CD4-positive, alpha-beta T cell treated with Interferon alpha-2 for 1 hour (primary cell): Measurements from ENCODE around the gene TIMM10.

Source experiments
- DNase-seq, 2 donors: peaks; one replicate each; pipeline ENCODE4 v3.0.0-alpha.2; 2020 to 2022

Gene TIMM10

DNA sequence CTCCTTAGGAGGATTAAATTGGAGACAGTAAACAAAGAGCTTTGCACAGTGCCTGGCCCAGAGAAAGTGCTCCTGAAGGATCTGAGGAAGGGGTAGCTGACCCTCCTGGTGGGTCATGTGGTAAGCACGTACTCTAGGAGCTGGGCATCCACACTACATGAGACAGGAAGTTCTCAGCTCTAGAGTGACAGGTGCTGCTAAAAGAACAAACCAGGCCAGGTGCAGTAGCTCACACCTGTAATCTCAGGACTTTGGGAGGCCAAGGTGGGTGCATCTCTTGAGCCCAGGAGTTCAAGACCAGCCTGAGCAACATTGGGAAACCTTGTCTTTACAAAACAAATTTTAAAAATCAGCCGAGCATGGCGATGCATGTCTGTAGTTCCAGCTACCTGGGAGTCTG, 28.2 kb downstream of the TIMM10 start:
- DNase-seq = no peak

DNA sequence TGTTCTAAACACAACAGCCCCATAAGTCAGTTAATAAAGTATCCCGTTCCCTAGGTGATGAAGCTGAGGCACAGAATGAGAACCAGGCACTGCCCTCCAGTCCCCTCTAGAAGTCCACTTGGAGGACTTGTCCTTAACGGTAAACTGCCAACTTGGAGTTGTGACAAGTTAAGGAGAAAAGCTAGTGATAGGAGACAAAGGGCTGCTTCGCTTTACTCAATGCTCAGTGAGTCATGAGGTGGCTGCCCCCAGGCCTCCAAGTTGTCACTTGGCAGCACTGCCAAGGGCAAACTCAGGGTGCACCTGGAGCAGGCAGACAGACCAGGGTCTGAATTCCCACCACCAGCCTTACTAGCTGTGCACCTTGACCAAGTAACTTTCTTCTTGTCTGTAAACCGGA, 28.6 kb downstream of the TIMM10 start:
- DNase-seq = no peak

DNA sequence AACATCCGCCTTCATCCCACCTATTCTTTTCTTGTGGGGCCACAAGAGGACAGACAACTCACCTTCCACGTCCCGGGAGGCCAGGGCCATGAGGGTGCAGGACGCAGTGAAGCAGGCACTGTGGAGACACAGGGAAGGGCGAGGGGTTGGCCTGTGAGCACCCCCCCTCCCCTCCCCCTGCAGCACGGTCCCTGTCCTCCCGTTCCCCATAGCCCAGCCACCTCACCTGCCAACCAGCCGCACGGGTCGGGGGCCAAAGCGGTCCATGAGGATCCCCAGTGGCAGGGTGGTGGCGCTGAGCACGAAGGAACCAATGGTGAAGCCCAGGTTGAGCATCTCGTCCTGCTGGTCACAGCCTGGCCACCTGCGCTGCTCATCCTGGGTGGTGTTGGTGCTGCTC, 29.6 kb downstream of the TIMM10 start:
- no peak for DNase-seq

DNA sequence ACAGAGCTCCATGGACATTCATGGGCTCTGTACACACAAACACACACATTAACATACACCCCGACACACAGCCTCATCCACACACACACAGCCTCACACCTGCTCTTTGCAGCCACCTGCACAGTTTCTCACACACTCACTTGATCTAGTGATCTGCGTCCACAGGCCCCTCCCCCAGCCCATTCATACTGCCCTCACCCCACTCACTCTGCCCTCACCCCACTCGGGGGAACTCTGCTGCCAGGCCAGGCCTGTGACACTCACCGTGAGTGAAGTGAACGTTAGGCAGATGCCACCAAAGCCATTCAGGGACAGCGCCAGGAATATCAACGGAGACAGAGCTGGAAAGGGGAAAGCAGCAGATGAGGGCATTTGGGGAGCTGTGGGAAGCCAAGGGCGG, 30.0 kb downstream of the TIMM10 start:
- DNase-seq = no peak

DNA sequence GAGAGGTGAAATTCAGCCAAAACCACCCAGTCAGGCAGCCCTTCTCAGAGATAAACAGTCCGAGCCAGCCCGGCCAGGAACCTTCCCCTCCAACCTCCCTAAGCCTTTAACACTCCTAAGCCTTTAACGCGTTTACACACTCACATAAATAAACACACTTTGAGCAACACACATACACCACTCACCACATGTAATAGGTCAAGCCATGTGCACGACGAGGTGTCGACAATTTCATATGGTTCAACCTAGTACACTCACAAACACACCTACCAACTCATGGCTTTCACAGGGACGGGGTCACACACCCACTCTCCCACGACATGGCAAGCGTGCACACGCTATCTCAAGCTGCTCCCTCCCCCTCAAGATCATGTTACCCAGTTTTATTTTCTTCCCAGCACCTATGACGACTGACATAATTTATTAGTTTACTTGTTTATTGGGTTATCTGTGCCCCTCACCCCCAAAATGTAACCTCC, 30.5 kb downstream of the TIMM10 start:
- no peak for DNase-seq

DNA sequence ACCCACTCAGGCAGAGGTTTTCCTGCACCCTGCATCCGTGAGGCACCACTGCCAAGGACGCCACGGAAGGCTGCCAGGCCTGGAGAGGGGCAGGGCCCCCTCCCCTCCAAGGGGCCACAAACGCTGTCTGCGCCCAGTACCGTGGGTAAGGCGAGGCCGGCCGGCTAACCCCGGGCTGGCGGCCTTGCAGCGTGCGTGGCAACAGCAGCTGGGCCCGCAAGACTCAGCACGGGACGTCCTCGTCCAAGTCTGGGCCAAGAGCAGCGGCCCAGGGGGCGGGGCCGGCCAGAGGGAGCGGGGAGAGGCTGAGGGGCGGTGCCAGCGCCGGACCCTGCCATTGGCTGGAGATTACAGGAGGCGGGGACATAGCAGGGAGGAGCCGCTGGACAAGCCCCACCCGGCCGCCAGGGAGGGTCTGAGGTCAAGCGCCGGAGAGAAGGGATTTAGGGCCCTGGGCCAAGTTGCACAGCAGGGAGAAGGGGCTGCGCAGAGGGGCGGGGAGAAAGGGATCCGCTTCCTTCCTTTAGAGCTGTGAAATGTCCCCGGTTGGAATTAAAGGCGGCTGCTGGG, 31.1 kb downstream of the TIMM10 start:
- DNase-seq = peak; percentile 39 to 74

DNA sequence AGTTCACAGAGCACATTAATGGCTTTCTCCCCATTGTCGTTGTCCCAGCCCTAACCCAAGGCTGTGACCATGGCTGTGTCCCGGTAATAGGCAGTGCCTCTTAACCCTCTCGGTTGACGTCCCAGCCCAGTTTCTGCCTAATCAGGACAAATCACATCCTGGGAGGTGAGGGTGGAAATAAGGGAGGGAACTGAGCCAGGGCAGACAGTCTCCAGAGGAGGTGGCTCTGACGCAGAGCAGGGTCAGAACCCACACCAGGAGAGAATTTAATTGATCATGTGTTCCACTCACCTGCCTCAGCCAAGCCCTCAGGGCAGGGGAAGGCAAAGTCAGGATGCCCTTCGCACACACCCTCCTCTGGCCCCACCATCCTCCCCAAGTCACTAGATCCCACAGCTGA, 32.0 kb downstream of the TIMM10 start:
- no peak for DNase-seq

DNA sequence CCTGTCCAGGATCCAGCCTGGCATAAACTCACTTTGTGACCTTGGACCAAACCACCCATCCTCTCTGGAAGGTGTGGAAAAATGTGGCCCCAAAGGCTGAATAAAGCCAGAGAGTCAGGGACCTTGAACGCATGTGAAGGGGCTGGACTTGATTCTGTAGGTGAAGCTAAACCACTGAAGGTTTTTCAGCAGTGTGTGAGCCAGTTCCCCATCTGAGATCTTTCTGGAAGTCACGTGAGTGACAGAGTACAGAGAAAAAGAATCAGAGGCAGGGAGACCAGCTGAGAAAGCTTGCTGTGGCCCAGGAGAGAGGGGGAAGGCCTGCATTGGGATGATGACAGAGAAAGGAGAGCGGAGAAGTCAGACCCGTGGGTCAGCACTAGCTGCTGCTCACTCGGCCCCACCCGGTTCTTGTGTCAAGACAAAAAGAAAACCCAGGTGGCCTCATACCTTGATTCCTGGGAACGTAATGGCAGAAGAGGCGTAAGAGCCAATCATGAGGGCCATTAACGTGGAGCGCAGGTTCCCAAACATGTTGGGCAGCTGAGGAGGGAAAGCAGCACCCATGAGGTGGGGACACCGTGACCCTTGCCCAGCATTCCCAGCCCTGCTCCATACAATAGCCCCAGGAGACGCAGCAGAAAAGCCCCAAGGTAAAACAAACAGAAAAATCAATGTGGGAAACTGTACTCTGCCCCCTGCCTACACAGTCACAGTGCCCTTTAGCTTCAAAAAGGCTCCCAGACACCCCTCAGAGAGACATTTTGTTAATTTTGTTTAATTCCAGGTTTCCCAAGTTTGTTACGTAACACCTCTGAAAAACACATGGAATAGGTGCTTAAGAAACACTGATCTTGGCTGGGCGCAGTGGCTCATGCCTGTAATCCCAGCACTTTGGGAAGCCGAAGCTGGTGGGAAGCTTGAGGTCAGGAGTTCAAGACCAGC, 33.0 kb downstream of the TIMM10 start:
- DNase-seq = no peak

DNA sequence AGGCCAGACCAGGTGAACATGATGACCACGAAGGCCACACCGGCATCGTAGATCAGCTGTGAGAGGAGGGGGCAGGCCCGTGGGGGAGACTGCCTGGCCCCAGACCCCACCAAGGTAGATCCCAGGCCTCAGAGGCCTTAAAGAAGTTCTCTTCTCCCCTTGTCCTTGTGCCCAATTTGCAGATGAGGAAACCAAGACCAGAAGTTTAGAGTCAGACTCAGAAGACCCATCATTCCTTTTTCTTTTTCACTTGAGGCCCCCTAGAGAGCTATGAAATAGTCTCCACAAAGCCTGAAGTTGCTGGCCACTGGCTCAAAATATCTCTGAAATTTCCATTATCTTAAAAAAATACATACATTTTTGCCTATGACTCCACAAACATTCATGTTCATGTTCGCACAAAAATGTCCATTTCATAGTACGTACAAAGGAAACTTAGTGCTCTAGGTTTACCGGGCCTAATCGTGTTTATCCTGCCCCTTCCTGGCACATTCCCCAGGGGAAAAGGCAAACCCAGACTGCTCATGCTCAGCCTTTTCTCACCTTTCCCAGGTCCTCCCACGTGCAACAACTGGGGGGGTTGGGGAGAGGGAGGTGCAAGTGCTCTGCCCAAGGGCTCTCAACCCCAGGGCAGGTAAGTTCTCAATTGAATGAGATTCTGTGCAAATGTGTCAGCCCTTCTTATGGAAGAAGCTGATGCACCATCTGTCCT, 34.3 kb downstream of the TIMM10 start:
- DNase-seq = no peak

DNA sequence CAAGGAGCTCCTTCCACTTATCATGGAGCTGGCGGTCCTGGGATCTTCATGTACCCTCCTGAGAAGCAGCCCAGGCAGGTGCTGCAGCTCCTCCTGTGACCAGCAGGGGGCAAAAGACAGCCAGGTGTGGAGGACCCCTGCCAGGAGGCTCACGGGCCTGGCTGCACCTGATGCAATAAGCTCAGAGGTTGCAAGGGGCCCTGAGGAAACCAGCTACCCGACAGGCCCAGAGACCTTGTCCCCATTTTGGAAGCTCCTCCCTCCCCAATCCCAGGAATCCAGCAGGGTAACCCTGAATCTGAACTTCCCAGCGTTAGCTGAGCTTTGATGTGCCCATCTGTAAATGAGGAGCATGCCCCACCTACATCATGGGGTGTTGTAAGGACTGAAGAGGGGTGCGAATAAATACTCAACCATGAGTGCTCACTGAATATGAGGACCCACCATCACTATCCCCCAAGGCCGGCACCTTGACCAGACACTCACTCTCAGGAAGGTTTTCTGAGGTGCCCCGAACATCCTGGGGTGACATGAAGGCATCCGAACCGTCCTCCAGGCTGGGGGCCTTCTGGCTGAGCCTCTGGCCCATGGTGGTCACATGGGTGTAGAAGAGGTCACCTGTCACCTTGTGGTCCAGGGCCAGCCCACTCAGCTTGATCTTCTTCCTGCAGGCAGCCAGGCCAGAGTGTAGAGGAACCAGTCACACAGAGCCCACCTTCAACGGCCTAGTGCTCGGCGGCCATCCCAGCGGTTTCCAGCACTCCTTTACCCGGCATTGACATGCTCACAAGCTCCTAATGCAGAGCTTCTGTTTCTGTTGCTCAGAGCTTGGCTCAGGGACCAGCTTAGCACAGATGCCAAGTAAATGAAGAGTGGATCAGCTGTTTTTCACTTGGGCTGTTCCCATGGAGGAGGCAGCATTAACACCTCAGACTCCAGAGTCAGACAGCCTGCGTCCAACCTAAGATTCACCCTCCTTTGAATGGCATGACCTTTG, 36.7 kb downstream of the TIMM10 start:
- DNase-seq = peak; percentile 59 to 78

DNA sequence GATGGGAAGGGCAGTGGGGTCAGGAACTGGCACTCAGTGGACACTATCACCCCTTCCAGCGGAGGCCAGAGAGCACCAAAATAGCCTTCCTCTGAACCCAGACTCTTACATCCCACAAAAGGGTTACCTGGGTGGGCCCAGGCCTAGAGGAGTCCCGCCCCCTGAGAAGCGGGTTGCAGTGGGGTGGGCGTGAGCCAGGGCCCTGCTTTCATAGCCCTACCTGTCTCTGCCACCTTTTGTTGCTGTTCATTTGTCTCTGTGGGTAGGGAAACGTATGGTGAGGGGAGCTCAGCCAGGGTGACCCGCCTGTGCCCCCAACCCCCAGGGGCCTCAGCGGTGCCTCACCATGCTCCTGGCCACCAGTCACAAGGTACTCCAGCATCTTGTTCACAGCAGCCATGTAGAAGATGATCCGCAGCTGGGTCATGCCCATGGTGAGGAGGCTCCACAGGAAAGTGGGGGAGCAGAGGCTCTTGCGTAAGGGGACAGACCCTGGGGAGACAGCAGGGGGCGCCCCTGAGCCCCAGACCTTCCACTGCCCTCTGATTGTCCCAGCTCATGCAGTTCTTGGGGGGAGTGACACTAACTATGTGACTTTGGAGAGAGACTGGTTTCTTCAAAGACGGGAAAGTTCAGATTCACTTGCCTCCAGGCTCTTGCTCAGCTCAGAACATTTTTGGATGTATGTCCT, 39.0 kb downstream of the TIMM10 start:
- DNase-seq = peak; percentile 50 to 60

DNA sequence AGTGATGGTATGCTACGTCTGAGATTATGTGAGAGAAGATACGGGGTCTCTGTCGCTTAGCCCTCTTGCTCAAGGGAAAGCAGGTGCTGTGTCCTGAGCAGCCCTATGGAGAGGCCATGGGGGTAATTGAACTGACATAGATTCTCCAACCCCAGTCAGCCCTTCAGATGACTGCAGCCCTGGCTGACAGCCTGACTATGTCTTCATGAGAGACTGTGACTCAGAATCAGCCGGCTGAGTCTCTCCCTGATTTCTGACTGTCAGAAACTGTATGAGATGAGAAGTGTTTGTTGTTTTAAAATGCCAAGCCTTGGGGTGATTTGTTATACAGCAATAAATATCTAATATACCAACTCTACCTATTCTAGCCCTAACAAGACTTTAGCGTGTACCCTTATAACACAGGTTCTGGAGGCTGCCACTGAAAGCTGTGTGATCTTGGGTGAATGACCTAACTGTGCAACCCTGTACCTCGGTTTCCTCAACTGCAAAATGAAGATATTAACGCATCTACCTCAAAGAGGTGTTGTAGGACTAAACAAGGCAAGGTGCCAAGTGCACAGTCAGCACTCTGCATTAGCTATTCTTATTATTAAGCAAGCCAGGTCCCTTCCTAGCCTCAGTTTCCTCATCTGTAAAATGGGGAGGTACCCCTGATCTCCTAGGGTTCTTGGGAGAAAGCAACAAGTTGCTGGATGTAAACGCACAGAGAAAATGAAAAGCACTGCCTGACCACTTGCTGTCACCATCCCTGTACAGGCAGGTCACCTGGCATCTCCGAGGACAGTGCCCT, 39.9 kb downstream of the TIMM10 start:
- no peak for DNase-seq

DNA sequence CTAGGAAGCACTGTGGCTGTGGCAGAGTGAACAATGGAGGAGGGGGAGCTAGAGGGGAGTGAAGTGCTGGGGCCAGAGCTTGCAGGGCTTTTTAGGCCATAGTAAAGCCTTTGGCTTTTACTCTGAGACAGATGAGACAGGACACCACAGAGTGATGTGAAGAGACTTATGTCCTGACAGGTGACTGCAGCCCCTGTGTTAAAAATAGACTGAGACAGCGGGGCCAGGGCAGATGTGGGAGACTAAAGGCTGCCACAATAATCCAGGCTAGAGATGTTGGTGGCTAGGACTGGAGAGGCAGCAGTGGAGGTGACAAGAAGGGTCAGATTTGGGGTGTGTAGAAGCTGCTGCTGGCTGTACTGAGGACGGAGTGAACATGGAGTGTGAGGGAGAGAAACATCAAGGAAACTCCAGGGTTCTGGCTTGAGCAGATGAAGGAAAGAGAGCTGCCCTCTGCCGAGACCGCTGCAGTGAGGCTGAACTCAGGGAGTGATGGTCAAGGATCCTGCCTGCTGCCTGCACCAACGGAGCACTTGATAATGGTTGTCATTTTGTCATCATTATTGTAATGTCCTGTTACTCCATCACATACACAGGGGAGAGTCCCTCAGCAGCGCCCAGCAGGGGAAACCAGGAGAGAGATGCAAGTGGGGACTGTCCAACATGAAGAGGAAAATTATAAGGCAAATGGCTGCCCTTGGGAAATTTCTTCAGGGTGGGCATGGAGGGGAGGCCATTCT, 42.5 kb downstream of the TIMM10 start:
- DNase-seq = no peak

DNA sequence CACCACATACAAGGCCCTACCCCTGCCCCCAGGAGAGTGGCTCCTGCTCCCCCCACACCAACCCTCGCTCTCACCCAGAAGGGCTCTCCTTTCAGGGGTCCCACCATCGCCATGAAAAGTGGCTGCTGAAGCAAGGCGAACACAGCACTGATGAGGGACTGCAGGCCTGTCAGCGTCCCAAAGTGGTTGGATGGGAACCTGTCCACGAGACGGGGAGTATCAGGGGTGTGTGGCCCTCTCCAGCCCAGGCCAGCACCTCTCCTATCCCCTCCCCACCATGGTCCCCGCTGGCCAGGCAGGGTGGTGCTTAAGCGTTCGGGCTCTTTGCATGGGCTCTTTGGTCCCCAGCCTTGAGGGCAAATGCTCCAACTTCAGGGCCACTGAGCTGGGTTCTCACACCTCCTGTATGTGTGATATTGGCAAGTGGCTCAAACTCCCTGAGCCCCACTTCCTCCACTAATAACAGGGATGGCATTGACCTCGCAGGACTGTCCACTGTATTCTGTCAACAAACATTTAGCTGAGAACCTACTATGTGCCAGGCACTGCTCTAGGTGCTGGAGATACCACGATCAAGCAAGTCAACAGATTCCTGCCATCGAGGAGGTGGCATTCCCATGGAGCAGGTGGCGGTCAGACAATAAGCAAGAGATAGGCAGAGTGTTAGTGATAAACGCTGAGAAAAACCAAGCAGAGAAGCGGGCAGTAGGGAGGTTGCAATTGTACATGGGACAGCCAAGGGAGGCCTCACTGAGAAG, 43.4 kb downstream of the TIMM10 start:
- DNase-seq = no peak

DNA sequence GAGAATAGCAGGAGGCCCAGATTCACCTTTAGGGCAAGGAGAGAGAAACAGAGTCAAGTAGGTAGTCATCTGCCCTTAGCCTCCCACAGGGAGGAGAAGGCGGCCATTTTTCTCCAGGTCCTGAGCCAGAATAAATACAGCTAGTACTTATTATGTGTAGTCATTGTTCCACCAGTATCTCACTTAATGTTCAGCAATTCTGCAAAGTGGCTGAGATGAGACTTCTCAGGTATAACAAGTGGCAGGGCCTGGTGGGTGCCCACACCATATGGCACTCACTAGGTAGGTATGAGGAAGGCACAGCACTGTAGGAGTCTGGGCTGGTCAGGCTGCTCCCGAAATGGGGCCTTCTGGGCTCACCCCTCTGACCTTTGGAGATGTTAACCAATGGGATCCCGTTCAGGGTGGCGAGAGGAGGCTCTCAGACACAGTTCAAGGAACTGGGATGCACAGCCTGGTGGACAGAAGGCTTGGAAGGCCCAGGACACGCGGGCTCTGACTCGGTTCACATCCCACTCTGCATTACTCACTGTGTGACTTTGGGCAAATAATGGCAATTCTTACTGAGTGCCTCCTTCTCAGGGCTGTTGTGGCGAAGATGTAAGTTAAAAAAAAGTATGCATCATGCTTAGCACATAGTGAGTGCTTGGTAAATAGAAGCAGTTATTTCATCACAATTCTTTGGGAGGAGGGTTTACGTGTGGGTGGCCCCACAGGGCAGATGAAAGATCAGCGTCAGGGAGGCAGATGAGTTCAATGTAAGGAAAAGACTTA, 45.1 kb downstream of the TIMM10 start:
- DNase-seq = no peak

DNA sequence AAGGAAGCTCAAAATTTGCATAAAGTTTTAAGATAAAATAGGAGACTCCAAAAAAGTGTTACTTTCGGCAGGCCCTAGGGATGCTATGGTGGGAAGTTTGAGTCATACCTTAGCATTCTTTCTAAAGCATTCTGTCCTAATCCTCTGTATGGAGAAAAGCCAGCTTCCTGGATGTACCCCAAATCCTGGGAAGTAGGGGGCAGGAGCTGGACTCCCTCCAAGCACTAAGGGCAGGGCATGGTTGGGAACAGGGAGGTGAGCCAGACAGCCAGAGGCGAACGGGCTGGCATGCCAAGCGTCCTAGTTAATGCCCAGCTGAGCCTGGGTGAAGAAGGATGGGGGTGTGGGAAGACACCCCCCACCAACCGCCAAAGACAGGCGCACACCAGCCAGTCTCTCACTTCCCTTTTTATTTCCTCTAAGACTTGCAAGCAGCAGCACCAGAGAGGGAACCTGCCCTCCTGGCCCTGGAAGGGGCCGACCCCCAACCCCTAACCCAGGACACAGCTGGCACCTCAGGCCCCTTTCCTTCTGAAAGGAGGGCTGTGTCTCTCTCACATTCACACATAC, 46.3 kb downstream of the TIMM10 start:
- DNase-seq = peak in 1 of 2 donors; percentile 49

DNA sequence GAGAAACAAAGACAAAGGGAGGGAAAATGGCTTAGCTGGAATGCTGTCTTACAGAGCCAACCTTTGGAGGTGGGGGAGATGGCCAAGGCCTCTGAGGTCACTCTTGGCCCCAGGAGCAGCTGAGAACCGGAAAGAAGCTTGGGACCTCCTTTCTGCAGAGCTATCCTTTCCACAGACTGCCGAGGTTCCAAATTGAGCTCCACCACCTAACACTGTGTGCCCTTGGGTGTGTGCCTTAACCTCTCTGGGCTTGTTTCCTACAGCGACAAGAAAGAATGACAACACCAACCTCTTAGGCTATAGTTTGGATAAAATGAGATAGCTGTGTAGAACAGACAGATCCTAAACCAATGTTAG, 47.0 kb downstream of the TIMM10 start:
- no peak for DNase-seq
